ENCODE data around the gene EIF4G1.

EIF4G1 gene

DNA sequence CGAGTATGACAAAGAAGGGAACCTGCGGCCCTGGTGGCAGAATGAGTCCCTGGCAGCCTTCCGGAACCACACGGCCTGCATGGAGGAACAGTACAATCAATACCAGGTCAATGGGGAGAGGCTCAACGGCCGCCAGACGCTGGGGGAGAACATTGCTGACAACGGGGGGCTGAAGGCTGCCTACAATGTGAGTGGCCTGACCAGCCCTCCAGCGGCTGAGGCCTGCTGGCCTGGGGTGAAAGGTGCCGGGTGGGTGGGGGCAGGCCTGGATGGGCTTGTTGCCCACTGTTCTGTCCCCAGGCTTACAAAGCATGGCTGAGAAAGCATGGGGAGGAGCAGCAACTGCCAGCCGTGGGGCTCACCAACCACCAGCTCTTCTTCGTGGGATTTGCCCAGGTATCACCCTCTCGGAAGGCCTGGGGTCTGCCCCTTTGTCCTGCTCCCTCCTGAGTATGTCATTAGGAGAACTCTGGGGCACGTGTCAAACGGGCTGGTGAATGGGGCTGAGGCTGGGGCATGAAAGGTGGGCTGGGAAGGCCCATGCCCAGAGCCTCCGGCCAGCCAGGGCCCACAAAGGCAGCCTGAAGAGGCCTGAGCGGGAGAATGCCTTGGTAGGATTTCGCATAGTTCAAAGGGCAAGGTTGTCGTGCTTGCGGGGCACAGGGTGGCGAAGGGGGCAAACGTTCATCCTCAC is 23.2 kb upstream of the EIF4G1 start:
- TF ChIP-seq, protein P1, sequence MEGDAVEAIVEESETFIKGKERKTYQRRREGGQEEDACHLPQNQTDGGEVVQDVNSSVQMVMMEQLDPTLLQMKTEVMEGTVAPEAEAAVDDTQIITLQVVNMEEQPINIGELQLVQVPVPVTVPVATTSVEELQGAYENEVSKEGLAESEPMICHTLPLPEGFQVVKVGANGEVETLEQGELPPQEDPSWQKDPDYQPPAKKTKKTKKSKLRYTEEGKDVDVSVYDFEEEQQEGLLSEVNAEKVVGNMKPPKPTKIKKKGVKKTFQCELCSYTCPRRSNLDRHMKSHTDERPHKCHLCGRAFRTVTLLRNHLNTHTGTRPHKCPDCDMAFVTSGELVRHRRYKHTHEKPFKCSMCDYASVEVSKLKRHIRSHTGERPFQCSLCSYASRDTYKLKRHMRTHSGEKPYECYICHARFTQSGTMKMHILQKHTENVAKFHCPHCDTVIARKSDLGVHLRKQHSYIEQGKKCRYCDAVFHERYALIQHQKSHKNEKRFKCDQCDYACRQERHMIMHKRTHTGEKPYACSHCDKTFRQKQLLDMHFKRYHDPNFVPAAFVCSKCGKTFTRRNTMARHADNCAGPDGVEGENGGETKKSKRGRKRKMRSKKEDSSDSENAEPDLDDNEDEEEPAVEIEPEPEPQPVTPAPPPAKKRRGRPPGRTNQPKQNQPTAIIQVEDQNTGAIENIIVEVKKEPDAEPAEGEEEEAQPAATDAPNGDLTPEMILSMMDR (IDR thresholded peaks at IDR 0.05; ENCODE audit: low read depth, low read length), result no peak
- no peak for TF ChIP-seq POLR2A (IDR thresholded peaks at IDR 0.05; ENCODE audit: extremely low read depth, insufficient read length)
- TF ChIP-seq MYC (IDR thresholded peaks at IDR 0.05; ENCODE audit: low read depth, low read length), result no peak
- TF ChIP-seq, protein P2, sequence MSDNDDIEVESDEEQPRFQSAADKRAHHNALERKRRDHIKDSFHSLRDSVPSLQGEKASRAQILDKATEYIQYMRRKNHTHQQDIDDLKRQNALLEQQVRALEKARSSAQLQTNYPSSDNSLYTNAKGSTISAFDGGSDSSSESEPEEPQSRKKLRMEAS (IDR thresholded peaks at IDR 0.05; ENCODE audit: low read depth, low read length), result no peak
- DNase-seq (ENCODE audit: low read depth), result no peak
- no peak overlapping the region for H3K4me3 ChIP-seq (ENCODE audit: low read depth, low read length)

DNA sequence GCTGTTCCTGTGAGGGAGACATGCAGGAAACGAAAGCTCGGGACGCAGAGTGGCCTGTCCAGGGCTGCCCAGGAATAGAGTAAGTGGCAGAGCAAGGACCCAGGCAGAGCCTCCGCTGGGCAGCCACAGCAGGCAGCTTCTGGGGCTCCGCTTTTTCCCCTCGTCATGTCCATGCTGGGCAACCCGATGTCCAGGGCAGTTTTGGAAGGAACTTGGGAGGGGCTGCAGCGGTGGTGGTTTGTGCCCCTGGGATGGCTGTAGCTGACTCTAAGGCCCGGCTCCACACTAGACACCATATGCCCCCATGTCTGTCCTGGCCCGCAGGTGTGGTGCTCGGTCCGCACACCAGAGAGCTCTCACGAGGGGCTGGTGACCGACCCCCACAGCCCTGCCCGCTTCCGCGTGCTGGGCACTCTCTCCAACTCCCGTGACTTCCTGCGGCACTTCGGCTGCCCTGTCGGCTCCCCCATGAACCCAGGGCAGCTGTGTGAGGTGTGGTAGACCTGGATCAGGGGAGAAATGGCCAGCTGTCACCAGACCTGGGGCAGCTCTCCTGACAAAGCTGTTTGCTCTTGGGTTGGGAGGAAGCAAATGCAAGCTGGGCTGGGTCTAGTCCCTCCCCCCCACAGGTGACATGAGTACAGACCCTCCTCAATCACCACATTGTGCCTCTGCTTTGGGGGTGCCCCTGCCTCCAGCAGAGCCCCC is 22.5 kb upstream of the EIF4G1 start:
- TF ChIP-seq MYC (IDR thresholded peaks at IDR 0.05; ENCODE audit: low read depth, low read length) (no peak), POLR2A (IDR thresholded peaks at IDR 0.05; ENCODE audit: extremely low read depth, insufficient read length) (no peak)
- TF ChIP-seq, protein P1 (IDR thresholded peaks at IDR 0.05; ENCODE audit: low read depth, low read length), result no peak
- TF ChIP-seq, protein P2 (IDR thresholded peaks at IDR 0.05; ENCODE audit: low read depth, low read length), result no peak
- H3K4me3 ChIP-seq (ENCODE audit: low read depth, low read length), result no peak overlapping the region
- no peak for DNase-seq (ENCODE audit: low read depth)

DNA sequence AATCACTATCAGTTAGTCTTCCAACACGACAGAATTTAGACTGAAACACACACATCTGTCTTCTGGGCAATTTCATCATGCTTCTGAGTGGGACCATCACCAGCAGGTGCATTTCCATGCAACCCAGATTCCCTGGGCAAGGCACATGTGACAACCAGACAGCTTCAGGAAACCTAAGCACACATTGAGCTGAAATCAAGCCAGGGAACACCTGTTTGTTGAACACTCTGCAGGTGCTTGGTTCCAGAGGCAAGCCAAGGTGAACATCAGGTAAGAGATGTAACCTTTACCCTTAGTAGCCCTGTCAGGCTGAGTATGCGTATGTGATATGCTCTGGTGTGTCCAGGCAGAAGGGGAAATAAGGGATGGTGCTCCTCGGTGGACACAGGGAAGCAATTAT is 18.6 kb upstream of the EIF4G1 start:
- no peak for TF ChIP-seq POLR2A (IDR thresholded peaks at IDR 0.05; ENCODE audit: extremely low read depth, insufficient read length)
- no peak for TF ChIP-seq MYC (IDR thresholded peaks at IDR 0.05; ENCODE audit: low read depth, low read length)
- TF ChIP-seq, protein P2 (IDR thresholded peaks at IDR 0.05; ENCODE audit: low read depth, low read length), result no peak
- TF ChIP-seq, protein P1 (IDR thresholded peaks at IDR 0.05; ENCODE audit: low read depth, low read length), result no peak
- DNase-seq (ENCODE audit: low read depth), result no peak
- H3K4me3 ChIP-seq (ENCODE audit: low read depth, low read length), result no peak overlapping the region

DNA sequence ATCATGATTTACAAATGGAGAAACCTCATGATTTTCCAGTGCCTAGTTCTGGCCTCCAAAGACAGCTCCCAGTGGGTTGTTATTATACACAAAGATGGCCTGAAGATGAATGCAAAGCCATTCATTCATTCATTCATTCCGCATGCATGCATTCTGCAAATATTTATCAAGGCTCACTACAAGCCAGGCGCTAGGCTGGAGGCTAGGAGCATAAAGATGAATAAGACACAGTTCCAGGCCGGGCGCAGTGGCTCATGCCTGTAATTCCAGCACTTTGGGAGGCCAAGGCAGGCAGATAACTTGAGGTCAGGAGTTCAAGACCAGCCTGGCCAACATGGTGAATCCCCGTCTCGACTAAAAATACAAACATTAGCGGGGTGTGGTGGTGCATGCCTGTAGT is 17.8 kb upstream of the EIF4G1 start:
- no peak for DNase-seq (ENCODE audit: low read depth)
- TF ChIP-seq MYC (IDR thresholded peaks at IDR 0.05; ENCODE audit: low read depth, low read length) (no peak), POLR2A (IDR thresholded peaks at IDR 0.05; ENCODE audit: extremely low read depth, insufficient read length) (no peak)
- TF ChIP-seq, protein P1 (IDR thresholded peaks at IDR 0.05; ENCODE audit: low read depth, low read length), result no peak
- TF ChIP-seq, protein P2 (IDR thresholded peaks at IDR 0.05; ENCODE audit: low read depth, low read length), result no peak

DNA sequence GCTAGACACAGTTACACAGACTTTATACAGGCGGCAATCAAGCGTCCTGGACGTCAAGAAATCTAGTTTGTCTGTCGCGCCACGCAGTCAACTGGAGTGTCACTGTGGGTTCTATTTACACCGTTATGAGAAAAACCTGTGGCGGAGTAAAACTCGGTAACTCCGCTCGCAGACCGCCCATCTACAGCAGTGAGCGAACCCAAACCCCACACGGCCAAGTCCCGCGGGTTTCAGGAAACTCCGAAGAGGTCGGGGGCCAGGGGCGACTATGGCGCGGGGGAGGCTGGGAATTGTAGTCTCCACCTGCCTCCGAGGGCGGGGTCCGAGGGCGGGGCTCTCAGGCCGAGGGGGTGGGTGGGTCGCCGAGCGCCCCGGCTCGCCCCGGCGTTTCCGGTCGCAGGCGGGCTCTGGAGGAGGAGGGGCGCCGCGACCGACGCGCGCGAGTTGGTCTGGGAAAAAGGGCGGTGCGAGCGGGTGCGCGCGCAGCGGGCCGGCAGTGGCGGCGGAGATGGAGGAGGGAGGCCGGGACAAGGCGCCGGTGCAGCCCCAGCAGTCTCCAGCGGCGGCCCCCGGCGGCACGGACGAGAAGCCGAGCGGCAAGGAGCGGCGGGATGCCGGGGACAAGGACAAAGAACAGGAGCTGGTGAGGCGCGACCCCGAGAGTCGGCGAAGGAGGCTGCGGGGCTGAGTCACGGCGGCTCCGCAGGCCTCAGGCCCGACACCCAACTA is 15.5 kb upstream of the EIF4G1 start, which contains the start of gene PSMD2:
Gene PSMD2 (plus strand): TSS at position 483 of the 729 bp plus-strand sequence. CDS start 26 bp downstream, at position 509.
- DNase-seq (ENCODE audit: low read depth), result peak; percentile 97
- TF ChIP-seq POLR2A (IDR thresholded peaks at IDR 0.05; ENCODE audit: extremely low read depth, insufficient read length), result peak; percentile 61
- TF ChIP-seq, protein P1 (IDR thresholded peaks at IDR 0.05; ENCODE audit: low read depth, low read length), result no peak
- peak within 1 kb of the TSS; percentile 98 for H3K4me3 ChIP-seq (ENCODE audit: low read depth, low read length)

More for the DNA sequence above, 17.8 kb upstream of the EIF4G1 start:
- no peak overlapping the region for H3K4me3 ChIP-seq (ENCODE audit: low read depth, low read length)
